ENCODE data around the gene FIP1L1.

- TF ChIP-seq CTCF (IDR thresholded peaks at IDR 0.05; ENCODE audit: extremely low read depth in 1 of 2, insufficient read depth in 1 of 2, low read depth in 1 of 2, low read length in 2 of 2) (no peak), EZH2 (IDR thresholded peaks at IDR 0.05; ENCODE audit: borderline replicate concordance, low read depth, low read length, severe bottlenecking) (no peak), FOS (IDR thresholded peaks at IDR 0.05; ENCODE audit: borderline replicate concordance, insufficient read depth, low read length) (no peak), MAX (IDR thresholded peaks at IDR 0.05; ENCODE audit: insufficient read depth, insufficient read length) (no peak)
Measured at GRCh38 chr4:53499791-53500190, 122.3 kb downstream of the FIP1L1 start.

All from endothelial cell of umbilical vein (primary cell).